ENCODE measurements around the gene VSX1. TPM values are rescaled to one million over a fixed set of nuclear protein-coding genes. Genes with fewer than 3 reads are reported as not detected.

VSX1 gene
- total RNA-seq, 1 donor from 2014 or later = not detected

GRCh38 chr20:25097498-25097897 is 15.6 kb upstream of the VSX1 start:
- Mint-ChIP-seq H3K27me3 (ENCODE audit: unreplicated experiment) (no peaks in the 10 kb centered on the region), H3K9me3 (ENCODE audit: unreplicated experiment) (no peaks in the 10 kb centered on the region), H3K4me1 (ENCODE audit: low read depth, unreplicated experiment) (no peaks in the 10 kb centered on the region), H3K4me3 (ENCODE audit: unreplicated experiment) (no peak overlapping the region), H3K27ac (ENCODE audit: unreplicated experiment) (no peak overlapping the region), H3K36me3 (ENCODE audit: unreplicated experiment) (no peaks in the 10 kb centered on the region)
- no peak for TF ChIP-seq CTCF (IDR thresholded peaks at IDR 0.05; ENCODE audit: partially characterized antibody, unreplicated experiment)
- DNase-seq = no peak

GRCh38 chr20:25090492-25091429 is 8.8 kb upstream of the VSX1 start:
- DNase-seq = no peak
- Mint-ChIP-seq H3K27ac (ENCODE audit: unreplicated experiment) (no peak overlapping the region), H3K4me1 (ENCODE audit: low read depth, unreplicated experiment) (peaks cover 9% of the 10 kb centered on the region), H3K9me3 (ENCODE audit: unreplicated experiment) (peaks cover under 1% of the 10 kb centered on the region), H3K27me3 (ENCODE audit: unreplicated experiment) (peaks cover 14% of the 10 kb centered on the region), H3K4me3 (ENCODE audit: unreplicated experiment) (no peak overlapping the region), H3K36me3 (ENCODE audit: unreplicated experiment) (peaks cover 17% of the 10 kb centered on the region)
- TF ChIP-seq CTCF (IDR thresholded peaks at IDR 0.05; ENCODE audit: partially characterized antibody, unreplicated experiment) = no peak

GRCh38 chr20:25089662-25090061 is 7.7 kb upstream of the VSX1 start:
- DNase-seq = no peak
- H3K4me1 Mint-ChIP-seq (ENCODE audit: low read depth, unreplicated experiment) = peaks cover 9% of the 10 kb centered on the region
- H3K4me3 Mint-ChIP-seq (ENCODE audit: unreplicated experiment) = no peak overlapping the region
- H3K9me3 Mint-ChIP-seq (ENCODE audit: unreplicated experiment) = peaks cover 1% of the 10 kb centered on the region
- no peak for TF ChIP-seq CTCF (IDR thresholded peaks at IDR 0.05; ENCODE audit: partially characterized antibody, unreplicated experiment)
- H3K27me3 Mint-ChIP-seq (ENCODE audit: unreplicated experiment) = peaks cover 18% of the 10 kb centered on the region
- H3K36me3 Mint-ChIP-seq (ENCODE audit: unreplicated experiment) = peaks cover 19% of the 10 kb centered on the region
- no peak overlapping the region for H3K27ac Mint-ChIP-seq (ENCODE audit: unreplicated experiment)

- no peak overlapping the region for H3K27ac Mint-ChIP-seq (ENCODE audit: unreplicated experiment)
- H3K36me3 Mint-ChIP-seq (ENCODE audit: unreplicated experiment) = peaks cover 19% of the 10 kb centered on the region
- H3K4me1 Mint-ChIP-seq (ENCODE audit: low read depth, unreplicated experiment) = peaks cover 9% of the 10 kb centered on the region
- no peak overlapping the region for H3K4me3 Mint-ChIP-seq (ENCODE audit: unreplicated experiment)
- DNase-seq = no peak
- TF ChIP-seq CTCF (IDR thresholded peaks at IDR 0.05; ENCODE audit: partially characterized antibody, unreplicated experiment) = no peak
- H3K9me3 Mint-ChIP-seq (ENCODE audit: unreplicated experiment) = peaks cover 1% of the 10 kb centered on the region
- H3K27me3 Mint-ChIP-seq (ENCODE audit: unreplicated experiment) = peaks cover 22% of the 10 kb centered on the region
Measured at GRCh38 chr20:25089096-25089495, 7.2 kb upstream of the VSX1 start.

GRCh38 chr20:25088267-25088666 is 6.3 kb upstream of the VSX1 start:
- no peak overlapping the region for H3K27ac Mint-ChIP-seq (ENCODE audit: unreplicated experiment)
- no peak for DNase-seq
- TF ChIP-seq CTCF (IDR thresholded peaks at IDR 0.05; ENCODE audit: partially characterized antibody, unreplicated experiment) = no peak
- peaks cover 1% of the 10 kb centered on the region for H3K9me3 Mint-ChIP-seq (ENCODE audit: unreplicated experiment)
- H3K4me3 Mint-ChIP-seq (ENCODE audit: unreplicated experiment) = no peak overlapping the region
- H3K36me3 Mint-ChIP-seq (ENCODE audit: unreplicated experiment) = peaks cover 19% of the 10 kb centered on the region
- H3K4me1 Mint-ChIP-seq (ENCODE audit: low read depth, unreplicated experiment) = peaks cover 9% of the 10 kb centered on the region
- H3K27me3 Mint-ChIP-seq (ENCODE audit: unreplicated experiment) = peaks cover 27% of the 10 kb centered on the region

Measured in glutamatergic neuron (in vitro differentiated cells).